Transverse colon (tissue), 3 donors: ENCODE measurements around the gene TYW1B.
"Not testable (repeated sequence)": the region's sequence is repeated elsewhere in the genome, so short reads cannot be mapped to it uniquely, and the experiment has no call there.

Source experiments
- CTCF ChIP-seq, 5 experiments: fragments of 200-600 bp in 3 of 5; fragments of 450-650 bp in 2 of 5; sonication (generic) in 3 of 5; IDR thresholded peaks; 1 replicate in 2 of 5; 2 replicates in 3 of 5; pipeline ENCODE4 v1.5.1; 2016 to 2017; ENCODE audit warnings: antibody characterized with exemption in 5 of 5, inconsistent platforms in 3 of 5, mild to moderate bottlenecking in 2 of 5, moderate library complexity in 1 of 5
- EP300 ChIP-seq: sonication (generic); formaldehyde crosslinking; IDR thresholded peaks from one replicate; pipeline ENCODE4 v1.6.1; 2017; ENCODE audit warnings: antibody characterized with exemption, low read depth
- POLR2A ChIP-seq: fragments of 450-650 bp; IDR thresholded peaks from one replicate; pipeline ENCODE4 v1.6.1; 2016; ENCODE audit warnings: antibody characterized with exemption, mild to moderate bottlenecking, moderate library complexity

DNA sequence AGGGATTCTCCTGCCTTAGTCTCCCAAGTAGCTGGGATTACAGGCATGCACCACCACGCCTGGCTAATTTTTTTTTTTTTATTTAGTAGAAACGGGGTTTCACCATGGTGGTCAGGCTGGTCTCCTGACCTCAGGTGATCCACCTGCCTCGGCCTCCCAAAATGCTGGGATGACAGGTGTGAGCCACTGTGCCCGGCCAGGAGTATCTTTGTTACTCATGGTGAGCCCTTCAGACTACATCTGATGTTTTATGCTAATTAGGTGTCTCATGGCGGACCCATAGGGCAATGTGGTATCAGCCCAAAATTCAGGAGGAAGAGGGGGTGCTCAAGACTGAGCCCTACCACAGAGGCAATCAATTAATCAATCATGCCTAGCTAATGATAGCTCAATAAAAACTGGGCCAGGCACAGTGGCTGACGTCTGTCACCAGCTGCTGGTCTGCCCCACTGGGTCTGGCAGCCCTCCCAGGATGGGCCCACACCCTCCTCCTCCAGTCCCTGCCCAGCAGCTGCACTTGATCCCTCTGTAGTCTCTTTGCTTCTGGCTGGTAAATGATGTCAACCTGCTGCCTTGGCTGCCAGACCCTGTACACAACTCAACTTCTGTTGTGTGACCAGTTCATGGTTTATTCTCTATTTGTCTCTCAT lies 37.8 kb downstream of the TYW1B start:
- TF ChIP-seq CTCF (IDR thresholded peaks at IDR 0.05); POLR2A; EP300: not testable (repeated sequence)
